NK-92 treated with Interleukin-12 subunit alpha and Interleukin-12 subunit beta, amount 100 ng/mL, for 24 hours (cell line): Measurements from ENCODE around the gene PDE7B.

Experiments used
- DNase-seq: peaks from one replicate; lab custom pipeline; 2025; lab: John Stamatoyannopoulos, UW

PDE7B gene

GRCh38 chr6:135937106-135937505, 85.6 kb downstream of the PDE7B start:
- DNase-seq = no peak

- no peak for DNase-seq
Observed at GRCh38 chr6:135938576-135939207, 87.2 kb downstream of the PDE7B start.

GRCh38 chr6:135939208-135939591, 87.7 kb downstream of the PDE7B start:
- DNase-seq = no peak

- DNase-seq = no peak
Observed at GRCh38 chr6:135940616-135941167, 89.2 kb downstream of the PDE7B start.

- DNase-seq = no peak
Observed at GRCh38 chr6:135941275-135942025, 89.9 kb downstream of the PDE7B start.

- no peak for DNase-seq
Observed at GRCh38 chr6:135944120-135944519, 92.6 kb downstream of the PDE7B start.

GRCh38 chr6:135946674-135947073, 95.2 kb downstream of the PDE7B start:
- DNase-seq = no peak

GRCh38 chr6:135950669-135951068, 99.2 kb downstream of the PDE7B start:
- DNase-seq = no peak

- no peak for DNase-seq
Observed at GRCh38 chr6:135951169-135951568, 99.7 kb downstream of the PDE7B start.

- DNase-seq = no peak
Observed at GRCh38 chr6:135953818-135954217, 102.3 kb downstream of the PDE7B start.

GRCh38 chr6:135955099-135955498, 103.6 kb downstream of the PDE7B start:
- DNase-seq = no peak

GRCh38 chr6:135962731-135963130, 111.2 kb downstream of the PDE7B start:
- no peak for DNase-seq

GRCh38 chr6:135970750-135971149, 119.2 kb downstream of the PDE7B start:
- DNase-seq = no peak

- no peak for DNase-seq
Observed at GRCh38 chr6:135971351-135971750, 119.8 kb downstream of the PDE7B start.

- no peak for DNase-seq
Observed at GRCh38 chr6:135972150-135972549, 120.6 kb downstream of the PDE7B start.

GRCh38 chr6:135972586-135972985, 121.1 kb downstream of the PDE7B start:
- DNase-seq = no peak

- no peak for DNase-seq
Observed at GRCh38 chr6:135974426-135974825, 122.9 kb downstream of the PDE7B start.

- no peak for DNase-seq
Observed at GRCh38 chr6:135976585-135976984, 125.1 kb downstream of the PDE7B start.

GRCh38 chr6:135983093-135983492, 131.6 kb downstream of the PDE7B start:
- no peak for DNase-seq

- no peak for DNase-seq
Observed at GRCh38 chr6:135983718-135984343, 132.3 kb downstream of the PDE7B start.

- DNase-seq = no peak
Observed at GRCh38 chr6:135985471-135985870, 134.0 kb downstream of the PDE7B start.

GRCh38 chr6:135987226-135987625, 135.7 kb downstream of the PDE7B start:
- no peak for DNase-seq

GRCh38 chr6:135990439-135990838, 138.9 kb downstream of the PDE7B start:
- no peak for DNase-seq
